Measurements from ENCODE around the gene DVL2.

The DVL2 gene

DNA sequence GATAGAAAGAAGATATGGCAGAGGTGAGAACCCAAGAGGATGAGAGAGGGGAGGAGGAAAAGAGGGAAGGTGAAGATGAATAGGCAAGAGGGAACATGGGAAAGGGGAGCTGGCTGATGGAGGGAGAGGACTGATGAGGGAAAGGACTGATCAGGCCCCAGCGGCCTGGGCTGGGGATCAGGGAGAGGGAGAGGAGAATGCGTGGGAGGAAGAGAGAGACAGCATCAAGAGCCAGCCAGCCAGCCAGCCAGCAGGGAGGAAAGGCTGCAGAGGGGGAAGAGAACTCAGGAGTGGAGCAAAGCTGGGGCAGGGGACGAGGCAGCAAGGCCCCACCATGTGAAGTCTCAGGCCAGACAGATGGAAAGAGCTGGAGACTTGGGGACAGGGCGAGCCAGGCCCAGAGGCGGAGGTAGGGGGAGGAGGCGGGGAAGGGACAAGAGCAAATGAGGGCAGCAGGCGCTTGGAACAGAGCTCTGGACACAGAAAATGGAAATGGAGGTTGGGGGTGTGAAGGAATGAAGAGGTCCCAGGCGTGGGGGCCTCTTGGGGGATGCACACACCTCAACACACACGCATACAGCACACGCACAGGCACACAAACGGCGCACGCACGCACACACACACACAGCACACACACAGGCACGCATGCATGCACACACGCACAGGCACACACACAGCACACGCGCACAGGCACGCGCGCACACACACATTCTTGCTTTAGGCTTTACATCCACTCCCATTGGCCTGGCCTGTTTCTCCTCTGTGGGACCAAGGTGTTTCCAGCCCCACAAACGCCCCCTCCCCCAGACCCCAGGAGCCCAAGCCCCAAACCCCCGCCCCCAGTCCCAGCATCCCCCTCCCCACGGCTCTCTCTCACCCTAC lies 27.0 kb downstream of the DVL2 start:
- no peak for DNase-seq (ENCODE audit: low read depth, low spot score)
- no peak for TF ChIP-seq FOXP2 (optimal IDR thresholded peaks at IDR 0.05; ENCODE audit: control extremely low read depth, extremely low read length, insufficient read depth)
- no peak for TF ChIP-seq EZH2 (IDR thresholded peaks at IDR 0.05)
- no peak for TF ChIP-seq POLR2AphosphoS5 (IDR thresholded peaks at IDR 0.05; ENCODE audit: borderline replicate concordance, low read depth, low read length)
- Histone ChIP-seq H3K4me3 (no peak overlapping the region), H3K27ac (no peak overlapping the region), H3K9me3 (ENCODE audit: low read depth, low read length) (no peaks in the 10 kb centered on the region), H3K9ac (ENCODE audit: insufficient read length) (no peak overlapping the region), H3K36me3 (ENCODE audit: insufficient read depth, low read length) (peaks cover 16% of the 10 kb centered on the region; the same call in 1 of the 2 replicates)

- no peak for DNase-seq (ENCODE audit: low read depth, low spot score)
- no peak overlapping the region for H3K4me3 ChIP-seq
- peaks cover 22% of the 10 kb centered on the region; the same call in 1 of the 2 replicates for H3K36me3 ChIP-seq (ENCODE audit: insufficient read depth, low read length)
- no peak for TF ChIP-seq EZH2 (IDR thresholded peaks at IDR 0.05)
- TF ChIP-seq POLR2AphosphoS5 (IDR thresholded peaks at IDR 0.05; ENCODE audit: borderline replicate concordance, low read depth, low read length) = no peak
- no peak for TF ChIP-seq FOXP2 (optimal IDR thresholded peaks at IDR 0.05; ENCODE audit: control extremely low read depth, extremely low read length, insufficient read depth)
- H3K9ac ChIP-seq (ENCODE audit: insufficient read length) = no peak overlapping the region
- no peaks in the 10 kb centered on the region for H3K9me3 ChIP-seq (ENCODE audit: low read depth, low read length)
- no peak overlapping the region for H3K27ac ChIP-seq
Observed at GRCh38 chr17:7205561-7205960, 28.8 kb downstream of the DVL2 start.

- Histone ChIP-seq H3K9me3 (ENCODE audit: low read depth, low read length) (no peaks in the 10 kb centered on the region), H3K4me3 (no peak overlapping the region), H3K36me3 (ENCODE audit: insufficient read depth, low read length) (peaks cover 22% of the 10 kb centered on the region; the same call in 1 of the 2 replicates), H3K27ac (no peak overlapping the region), H3K9ac (ENCODE audit: insufficient read length) (no peak overlapping the region)
- DNase-seq (ENCODE audit: low read depth, low spot score) = no peak
- no peak for TF ChIP-seq POLR2AphosphoS5 (IDR thresholded peaks at IDR 0.05; ENCODE audit: borderline replicate concordance, low read depth, low read length)
- TF ChIP-seq FOXP2 (optimal IDR thresholded peaks at IDR 0.05; ENCODE audit: control extremely low read depth, extremely low read length, insufficient read depth) = no peak
- no peak for TF ChIP-seq EZH2 (IDR thresholded peaks at IDR 0.05)
Observed at GRCh38 chr17:7204828-7205461, 29.4 kb downstream of the DVL2 start.

GRCh38 chr17:7204336-7204735 lies 30.0 kb downstream of the DVL2 start:
- TF ChIP-seq FOXP2 (optimal IDR thresholded peaks at IDR 0.05; ENCODE audit: control extremely low read depth, extremely low read length, insufficient read depth) = no peak
- TF ChIP-seq EZH2 (IDR thresholded peaks at IDR 0.05) = no peak
- TF ChIP-seq POLR2AphosphoS5 (IDR thresholded peaks at IDR 0.05; ENCODE audit: borderline replicate concordance, low read depth, low read length) = no peak
- no peak overlapping the region for H3K27ac ChIP-seq
- no peak for DNase-seq (ENCODE audit: low read depth, low spot score)
- H3K4me3 ChIP-seq = no peak overlapping the region
- H3K36me3 ChIP-seq (ENCODE audit: insufficient read depth, low read length) = peaks cover 22% of the 10 kb centered on the region; the same call in 1 of the 2 replicates
- H3K9me3 ChIP-seq (ENCODE audit: low read depth, low read length) = no peaks in the 10 kb centered on the region
- H3K9ac ChIP-seq (ENCODE audit: insufficient read length) = no peak overlapping the region

- H3K36me3 ChIP-seq (ENCODE audit: insufficient read depth, low read length) = peaks cover 22% of the 10 kb centered on the region; the same call in 1 of the 2 replicates
- H3K27ac ChIP-seq = no peak overlapping the region
- no peaks in the 10 kb centered on the region for H3K9me3 ChIP-seq (ENCODE audit: low read depth, low read length)
- H3K9ac ChIP-seq (ENCODE audit: insufficient read length) = no peak overlapping the region
- H3K4me3 ChIP-seq = no peak overlapping the region
- no peak for DNase-seq (ENCODE audit: low read depth, low spot score)
- TF ChIP-seq POLR2AphosphoS5 (IDR thresholded peaks at IDR 0.05; ENCODE audit: borderline replicate concordance, low read depth, low read length) (no peak), FOXP2 (optimal IDR thresholded peaks at IDR 0.05; ENCODE audit: control extremely low read depth, extremely low read length, insufficient read depth) (no peak), EZH2 (IDR thresholded peaks at IDR 0.05) (no peak)
Observed at GRCh38 chr17:7203391-7203790, 30.9 kb downstream of the DVL2 start.

DNA sequence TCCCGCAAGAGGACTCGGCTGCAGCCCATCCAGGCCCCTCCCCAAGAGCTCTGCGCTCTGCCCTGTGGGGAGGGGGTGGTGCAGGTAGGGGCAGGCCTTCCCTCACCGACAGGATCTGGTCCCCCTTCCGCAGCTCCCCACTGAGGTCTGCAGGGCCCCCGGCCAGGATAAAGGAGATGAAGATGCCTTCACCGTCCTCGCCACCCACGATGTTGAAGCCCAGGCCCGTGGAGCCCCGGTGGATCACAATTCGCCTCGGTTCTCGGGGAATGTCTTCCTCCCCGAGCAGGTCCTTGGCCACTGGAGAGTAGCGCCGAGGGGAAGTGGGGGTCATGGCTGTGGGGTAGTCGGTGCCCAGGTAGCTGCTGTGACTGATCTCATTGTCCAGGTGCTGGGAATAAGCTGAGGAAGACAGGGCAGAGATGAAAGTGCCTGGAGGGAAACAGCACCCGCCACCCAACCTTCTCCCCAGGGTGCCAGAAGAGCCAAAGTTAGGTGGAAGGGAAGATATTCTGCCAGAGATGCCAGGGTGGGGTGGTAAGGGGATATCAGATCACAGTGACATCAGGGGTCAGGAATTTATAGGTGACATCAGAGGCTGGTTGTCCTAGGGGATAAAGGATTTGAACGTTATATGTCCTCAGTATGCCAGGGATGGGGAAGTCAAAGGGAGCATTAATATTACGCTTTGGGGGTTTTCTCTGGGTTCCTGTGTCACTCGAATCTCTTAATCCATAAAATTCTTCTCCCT lies 37.5 kb downstream of the DVL2 start:
- no peak overlapping the region for H3K27ac ChIP-seq
- H3K4me3 ChIP-seq = no peak overlapping the region
- no peaks in the 10 kb centered on the region for H3K9me3 ChIP-seq (ENCODE audit: low read depth, low read length)
- H3K9ac ChIP-seq (ENCODE audit: insufficient read length) = no peak overlapping the region
- no peak for DNase-seq (ENCODE audit: low read depth, low spot score)
- no peak for TF ChIP-seq FOXP2 (optimal IDR thresholded peaks at IDR 0.05; ENCODE audit: control extremely low read depth, extremely low read length, insufficient read depth)
- TF ChIP-seq POLR2AphosphoS5 (IDR thresholded peaks at IDR 0.05; ENCODE audit: borderline replicate concordance, low read depth, low read length) = no peak
- TF ChIP-seq EZH2 (IDR thresholded peaks at IDR 0.05) = no peak
- H3K36me3 ChIP-seq (ENCODE audit: insufficient read depth, low read length) = peaks cover 38% of the 10 kb centered on the region; the same call in 1 of the 2 replicates

DNA sequence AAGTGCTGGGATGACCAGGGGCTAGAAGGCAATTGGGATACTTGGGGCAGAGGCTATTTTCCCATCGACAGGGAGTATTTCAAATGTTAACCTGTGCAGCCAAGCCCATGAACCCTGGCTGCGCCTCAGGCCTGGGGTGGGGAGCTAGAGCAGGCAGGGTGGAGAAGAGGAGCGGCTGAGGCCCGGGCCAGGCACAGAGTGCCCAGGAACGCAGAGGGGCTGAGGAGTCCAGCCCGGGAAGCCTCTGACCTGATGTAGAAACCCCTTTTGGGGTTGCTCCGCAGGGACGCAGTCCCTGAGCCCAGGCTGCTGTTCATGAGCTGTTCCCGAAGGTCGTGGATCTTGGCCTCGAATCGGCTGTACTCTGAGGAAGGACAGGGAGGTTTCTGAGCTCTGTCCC lies 38.3 kb downstream of the DVL2 start:
- Histone ChIP-seq H3K9ac (ENCODE audit: insufficient read length) (no peak overlapping the region), H3K36me3 (ENCODE audit: insufficient read depth, low read length) (peaks cover 43% of the 10 kb centered on the region; the same call in 1 of the 2 replicates), H3K4me3 (no peak overlapping the region), H3K9me3 (ENCODE audit: low read depth, low read length) (no peaks in the 10 kb centered on the region), H3K27ac (no peak overlapping the region)
- TF ChIP-seq POLR2AphosphoS5 (IDR thresholded peaks at IDR 0.05; ENCODE audit: borderline replicate concordance, low read depth, low read length) (no peak), FOXP2 (optimal IDR thresholded peaks at IDR 0.05; ENCODE audit: control extremely low read depth, extremely low read length, insufficient read depth) (no peak), EZH2 (IDR thresholded peaks at IDR 0.05) (no peak)
- no peak for DNase-seq (ENCODE audit: low read depth, low spot score)

Measured in SK-N-MC (cell line).